Neuronal stem cell (in vitro differentiated cells): ENCODE data around the gene IER5.

Source experiments
- DNase-seq: peaks from one replicate; pipeline ENCODE4 v3.0.0-alpha.2; 2013; ENCODE audit warnings: low spot score
- H2AFZ ChIP-seq: one replicate; pipeline ENCODE4 v1.6.1; 2013; ENCODE audit warnings: mild to moderate bottlenecking, low read length, inconsistent platforms
- H2AK5ac ChIP-seq: 2 replicates; pipeline ENCODE4 v1.6.1; 2013; ENCODE audit warnings: low read depth, mild to moderate bottlenecking, inconsistent platforms, low read length, moderate library complexity, mixed read lengths
- H2BK120ac ChIP-seq: 2 replicates; pipeline ENCODE4 v1.6.1; 2013; ENCODE audit warnings: low read depth, mild to moderate bottlenecking, inconsistent platforms, low read length, moderate library complexity, mixed read lengths
- H2BK12ac ChIP-seq: one replicate; pipeline ENCODE4 v1.6.1; 2013; ENCODE audit warnings: low read length, inconsistent platforms
- H2BK15ac ChIP-seq: 2 replicates; pipeline ENCODE4 v1.6.1; 2013; ENCODE audit warnings: mild to moderate bottlenecking, low read length, inconsistent platforms, mixed read lengths
- H2BK5ac ChIP-seq: one replicate; pipeline ENCODE4 v1.6.1; 2013; ENCODE audit warnings: inconsistent platforms, mild to moderate bottlenecking, low read length, moderate library complexity
- H3K14ac ChIP-seq: one replicate; pipeline ENCODE4 v1.6.1; 2013; ENCODE audit warnings: low read length, inconsistent platforms
- H3K18ac ChIP-seq: 2 replicates; pipeline ENCODE4 v1.6.1; 2013; ENCODE audit warnings: low read length, inconsistent platforms
- H3K23ac ChIP-seq: 2 replicates; pipeline ENCODE4 v1.6.1; 2013; ENCODE audit warnings: low read depth, mild to moderate bottlenecking, mixed read lengths, low read length, inconsistent platforms; ENCODE audit not compliant: poor library complexity
- H3K27ac ChIP-seq: replicated peaks from 3 replicates; pipeline ENCODE4 v1.5.1; 2013; ENCODE audit warnings: low read length, inconsistent platforms
- H3K27me3 ChIP-seq, 3 experiments: 2 replicates each; pipeline ENCODE4 v1.6.1; 2013; ENCODE audit warnings: low read length in 3 of 3, mild to moderate bottlenecking in 2 of 3, inconsistent platforms in 1 of 3, low read depth in 1 of 3, mixed read lengths in 1 of 3, moderate library complexity in 1 of 3; ENCODE audit not compliant: control insufficient read depth in 3 of 3, insufficient read depth in 3 of 3
- H3K36me3 ChIP-seq, 2 donors: replicated peaks in 1 of 2; 2 replicates each; pipeline ENCODE4 v1.6.1; 2013; ENCODE audit warnings: low read length in 2 of 2; ENCODE audit not compliant: control insufficient read depth in 2 of 2, insufficient read depth in 2 of 2
- H3K4ac ChIP-seq: 2 replicates; pipeline ENCODE4 v1.6.1; 2013; ENCODE audit warnings: inconsistent platforms, mild to moderate bottlenecking, low read length, moderate library complexity
- H3K4me1 ChIP-seq, 2 donors: 1 replicate in 1 of 2; 2 replicates in 1 of 2; pipeline ENCODE4 v1.6.1; 2013; ENCODE audit warnings: low read length in 2 of 2, low read depth in 1 of 2; ENCODE audit not compliant: control insufficient read depth in 2 of 2, insufficient read depth in 1 of 2
- H3K4me2 ChIP-seq: one replicate; pipeline ENCODE4 v1.6.1; 2013; ENCODE audit warnings: mild to moderate bottlenecking, low read length, inconsistent platforms; ENCODE audit not compliant: insufficient read depth, poor library complexity, severe bottlenecking
- H3K4me3 ChIP-seq, 2 donors: 2 replicates each; pipeline ENCODE4 v1.5.1; 2013; ENCODE audit warnings: low read length in 2 of 2, mild to moderate bottlenecking in 2 of 2, inconsistent platforms in 1 of 2, moderate library complexity in 1 of 2
- H3K79me1 ChIP-seq: one replicate; pipeline ENCODE4 v1.6.1; 2013; ENCODE audit warnings: low read depth, mild to moderate bottlenecking, inconsistent platforms, low read length, moderate library complexity
- H3K9ac ChIP-seq: one replicate; pipeline ENCODE4 v1.6.1; 2013; ENCODE audit warnings: mild to moderate bottlenecking, low read depth, low read length, inconsistent platforms; ENCODE audit not compliant: poor library complexity
- H3K9me3 ChIP-seq, 2 donors: replicated peaks in 1 of 2; 2 replicates each; pipeline versions ENCODE3 to v1.6.1; 2013; ENCODE audit warnings: low read length in 2 of 2, mild to moderate bottlenecking in 2 of 2, inconsistent platforms in 1 of 2, low read depth in 1 of 2, mixed read lengths in 1 of 2, moderate library complexity in 1 of 2; ENCODE audit not compliant: control insufficient read depth in 2 of 2, insufficient read depth in 1 of 2
- H4K8ac ChIP-seq: one replicate; pipeline ENCODE4 v1.6.1; 2013; ENCODE audit warnings: low read depth, mild to moderate bottlenecking, inconsistent platforms, low read length, moderate library complexity
- H4K91ac ChIP-seq: one replicate; pipeline ENCODE4 v1.6.1; 2013; ENCODE audit warnings: low read length, low read depth, mild to moderate bottlenecking, inconsistent platforms; ENCODE audit not compliant: poor library complexity
- WGBS, 2 donors: extraction: QIAGEN DNeasy Blood & Tissue Kit; methylation state at CpG; one replicate each; pipeline ENCODE4 v1.1.7; 2013; ENCODE audit warnings: missing lambda C conversion rate in 2 of 2, mixed read lengths in 1 of 2; ENCODE audit not compliant: insufficient read length in 2 of 2, insufficient replicate concordance in 1 of 2; ENCODE audit errors: extremely low coverage in 2 of 2; 5-methylcytosine and 5-hydroxymethylcytosine counted together

Gene IER5

GRCh38 chr1:181056560-181056959 lies 31.9 kb upstream of the IER5 start:
- Histone ChIP-seq H4K91ac (no peak overlapping the region), H3K4me1 (peaks cover 0 to 2% of the 10 kb centered on the region in 2 donors), H3K4me2 (no peak overlapping the region), H2BK120ac (no peak overlapping the region), H3K14ac (no peak overlapping the region), H3K4me3 (no peak overlapping the region), H3K18ac (no peak overlapping the region), H3K36me3 (no peaks in the 10 kb centered on the region), H3K27me3 (peaks cover 0 to 27% (median 0%) of the 10 kb centered on the region in 3 experiments), H3K9me3 (peaks cover 0 to 2% of the 10 kb centered on the region in 2 donors), H4K8ac (no peak overlapping the region), H2BK15ac (no peak overlapping the region), H3K4ac (no peak overlapping the region), H3K9ac (no peak overlapping the region), H2BK5ac (no peak overlapping the region), H3K23ac (no peak overlapping the region), H3K27ac (no peak overlapping the region), H3K79me1 (no peaks in the 10 kb centered on the region), H2AK5ac (no peak overlapping the region), H2BK12ac (no peak overlapping the region), H2AFZ (no peak overlapping the region)
- no CpG with 5 or more reads among the region's 6 CpGs for WGBS, 2 donors
- no peak for DNase-seq

DNA sequence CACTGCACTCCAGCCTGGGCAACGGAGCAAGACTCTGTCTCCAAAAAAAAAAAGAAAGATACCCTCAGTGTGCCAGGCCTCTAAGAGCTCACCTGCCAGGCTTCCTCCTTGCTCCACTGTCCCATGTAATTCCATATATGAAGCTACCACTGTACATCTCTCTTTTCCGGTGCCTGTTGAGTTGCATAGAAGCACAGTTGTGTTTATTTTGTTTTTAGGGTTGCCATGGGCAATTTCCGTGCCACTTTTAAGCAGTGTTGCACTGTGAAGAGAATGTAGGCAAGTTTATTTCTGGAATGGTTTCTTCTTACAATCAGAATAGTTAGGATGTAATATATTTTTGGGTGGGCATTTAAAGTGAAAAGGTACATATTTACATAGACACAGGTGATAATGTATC lies 31.4 kb upstream of the IER5 start:
- Histone ChIP-seq H3K9ac (no peak overlapping the region), H3K23ac (no peak overlapping the region), H3K14ac (no peak overlapping the region), H4K8ac (no peak overlapping the region), H3K4me2 (no peak overlapping the region), H2BK5ac (no peak overlapping the region), H3K36me3 (no peaks in the 10 kb centered on the region), H2BK12ac (no peak overlapping the region), H3K4ac (no peak overlapping the region), H2BK15ac (no peak overlapping the region), H2BK120ac (no peak overlapping the region), H3K4me1 (peaks cover 0 to 2% of the 10 kb centered on the region in 2 donors), H3K9me3 (peaks cover 0 to 2% of the 10 kb centered on the region in 2 donors), H3K79me1 (no peaks in the 10 kb centered on the region), H3K18ac (no peak overlapping the region), H4K91ac (no peak overlapping the region), H3K27ac (no peak overlapping the region), H3K27me3 (peaks cover 0 to 22% (median 0%) of the 10 kb centered on the region in 3 experiments), H2AK5ac (no peak overlapping the region), H2AFZ (no peak overlapping the region), H3K4me3 (no peak overlapping the region)
- no CpG with 5 or more reads among the region's 3 CpGs for WGBS, 2 donors
- no peak for DNase-seq

DNA sequence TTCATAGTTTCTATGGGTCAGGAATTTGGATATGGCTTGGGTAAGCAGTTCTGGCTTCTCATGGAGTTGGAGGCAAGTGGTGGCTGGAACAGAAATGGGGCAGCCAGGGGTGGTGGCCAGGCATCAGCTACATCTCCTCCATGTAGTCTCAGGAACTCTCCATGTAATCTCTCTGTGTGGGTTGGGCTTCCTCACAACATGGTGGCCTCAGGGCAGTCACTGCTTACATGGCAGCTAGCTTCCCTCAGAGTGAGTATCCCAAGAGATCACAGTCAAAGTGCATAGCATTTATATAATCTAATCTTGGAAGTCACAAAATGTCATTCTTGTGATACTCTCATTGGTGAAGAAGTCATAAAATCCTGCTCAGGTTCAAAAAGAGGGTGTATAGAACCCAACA lies 29.1 kb upstream of the IER5 start:
- Histone ChIP-seq H2BK5ac (no peak overlapping the region), H4K8ac (no peak overlapping the region), H3K27me3 (peaks cover 0 to 14% (median 0%) of the 10 kb centered on the region in 3 experiments), H3K14ac (no peak overlapping the region), H2AFZ (no peak overlapping the region), H2BK12ac (no peak overlapping the region), H2BK15ac (no peak overlapping the region), H3K23ac (no peak overlapping the region), H2AK5ac (no peak overlapping the region), H2BK120ac (no peak overlapping the region), H3K9ac (no peak overlapping the region), H3K4ac (no peak overlapping the region), H3K36me3 (no peaks in the 10 kb centered on the region), H3K18ac (no peak overlapping the region), H3K9me3 (peaks cover 0 to 2% of the 10 kb centered on the region in 2 donors), H3K27ac (no peak overlapping the region), H3K4me3 (no peak overlapping the region), H4K91ac (no peak overlapping the region), H3K79me1 (no peaks in the 10 kb centered on the region), H3K4me2 (no peak overlapping the region), H3K4me1 (peaks cover 0 to 5% of the 10 kb centered on the region in 2 donors)
- DNase-seq: no peak

- no peak overlapping the region for H3K27ac ChIP-seq
- peaks cover 0 to 14% (median 0%) of the 10 kb centered on the region in 3 experiments for H3K27me3 ChIP-seq
- no peaks in the 10 kb centered on the region for H3K79me1 ChIP-seq
- no peak overlapping the region for H2BK12ac ChIP-seq
- no peak overlapping the region for H3K23ac ChIP-seq
- no peak overlapping the region for H3K4me2 ChIP-seq
- H2AK5ac ChIP-seq: no peak overlapping the region
- peaks cover 0 to 2% of the 10 kb centered on the region in 2 donors for H3K9me3 ChIP-seq
- no peak overlapping the region for H3K4ac ChIP-seq
- H3K14ac ChIP-seq: no peak overlapping the region
- no peak overlapping the region for H4K91ac ChIP-seq
- WGBS, 2 donors: no CpG with 5 or more reads among the region's 1 CpG
- H2BK15ac ChIP-seq: no peak overlapping the region
- H3K36me3 ChIP-seq: no peaks in the 10 kb centered on the region
- no peak overlapping the region for H3K9ac ChIP-seq
- H2BK120ac ChIP-seq: no peak overlapping the region
- no peak overlapping the region for H2BK5ac ChIP-seq
- no peak overlapping the region for H4K8ac ChIP-seq
- no peak overlapping the region for H2AFZ ChIP-seq
- DNase-seq: no peak
- H3K4me1 ChIP-seq: peaks cover 0 to 5% of the 10 kb centered on the region in 2 donors
- no peak overlapping the region for H3K4me3 ChIP-seq
- no peak overlapping the region for H3K18ac ChIP-seq
Measured at GRCh38 chr1:181060066-181060465, 28.4 kb upstream of the IER5 start.
